Esophagus muscularis mucosa (tissue), 4 donors: ENCODE results near the gene NIT2.

Experiments used
- CTCF ChIP-seq, 3 experiments: fragments of 200-600 bp in 2 of 3; fragments of 450-650 bp in 1 of 3; sonication (generic) in 2 of 3; IDR thresholded peaks; one replicate each; pipeline ENCODE4 v1.5.1; 2017 to 2019; ENCODE audit warnings: antibody characterized with exemption in 3 of 3, mild to moderate bottlenecking in 2 of 3, moderate library complexity in 1 of 3
- EP300 ChIP-seq: sonication (generic); formaldehyde crosslinking; IDR thresholded peaks from one replicate; pipeline ENCODE4 v1.6.1; 2017; ENCODE audit warnings: antibody characterized with exemption
- POLR2A ChIP-seq: fragments of 450-650 bp; IDR thresholded peaks from one replicate; pipeline ENCODE4 v1.6.1; 2017; ENCODE audit warnings: antibody characterized with exemption, moderate library complexity, mild to moderate bottlenecking, low read depth
- POLR2AphosphoS5 ChIP-seq, 2 donors: sonication (generic); formaldehyde crosslinking; IDR thresholded peaks; one replicate each; pipeline ENCODE4 v1.6.1; 2017; ENCODE audit warnings: antibody characterized with exemption in 2 of 2

GRCh38 chr3:100289339-100289738 is 45.2 kb upstream of the NIT2 start:
- TF ChIP-seq CTCF (IDR thresholded peaks at IDR 0.05) (no peak), EP300 (no peak), POLR2A (no peak), POLR2AphosphoS5 (IDR thresholded peaks at IDR 0.05) (no peak)
